Raji (cell line): ENCODE results near the gene RPS6KA4.

Source experiments
- POLR2A ChIP-seq: IDR thresholded peaks from 2 replicates; pipeline ENCODE4 v1.6.1; 2011; ENCODE audit warnings: low read depth, low read length, control low read depth; ENCODE audit not compliant: insufficient read depth

RPS6KA4 gene

GRCh38 chr11:64322925-64323260 is 36.1 kb upstream of the RPS6KA4 start:
- no peak for TF ChIP-seq POLR2A

- TF ChIP-seq POLR2A, result no peak
These were observed 35.6 kb upstream of the RPS6KA4 start for GRCh38 chr11:64323373-64323772.

- TF ChIP-seq POLR2A, result no peak
These were observed 34.1 kb upstream of the RPS6KA4 start for GRCh38 chr11:64324692-64325469.

GRCh38 chr11:64327375-64327774 is 31.6 kb upstream of the RPS6KA4 start:
- no peak for TF ChIP-seq POLR2A

GRCh38 chr11:64327993-64328392 is 31.0 kb upstream of the RPS6KA4 start:
- no peak for TF ChIP-seq POLR2A

GRCh38 chr11:64330888-64331287 is 28.1 kb upstream of the RPS6KA4 start:
- TF ChIP-seq POLR2A, result no peak

GRCh38 chr11:64331569-64332371 is 27.2 kb upstream of the RPS6KA4 start:
- TF ChIP-seq POLR2A, result 0 out of 2 replicates have a peak, but pooled peaks have one; percentile 23

- TF ChIP-seq POLR2A, result no peak
These were observed 25.4 kb upstream of the RPS6KA4 start for GRCh38 chr11:64333556-64333955.

GRCh38 chr11:64334764-64335735 is 23.9 kb upstream of the RPS6KA4 start:
- peak; percentile 54 for TF ChIP-seq POLR2A

GRCh38 chr11:64337538-64338249 is 21.3 kb upstream of the RPS6KA4 start:
- TF ChIP-seq POLR2A, result no peak

- no peak for TF ChIP-seq POLR2A
These were observed 20.2 kb upstream of the RPS6KA4 start for GRCh38 chr11:64338716-64339115.

- TF ChIP-seq POLR2A, result no peak
These were observed 19.7 kb upstream of the RPS6KA4 start for GRCh38 chr11:64339286-64339685.

- peak; percentile 79 for TF ChIP-seq POLR2A
These were observed 19.1 kb upstream of the RPS6KA4 start, which contains the start of gene CCDC88B for GRCh38 chr11:64339754-64340408. TSS of gene CCDC88B (plus strand) at chr11:64340204. CDS start at chr11:64340267, 63 bp downstream.
